ENCODE data around the gene TYMP. TPM values are rescaled to one million over a fixed set of nuclear protein-coding genes. Genes with fewer than 3 reads are reported as not detected.

Gene TYMP
- total and polyA plus RNA-seq, 2 of the 4 experiments (the other 2 are of a cell fraction) = 0.18 to 0.74 TPM

DNA sequence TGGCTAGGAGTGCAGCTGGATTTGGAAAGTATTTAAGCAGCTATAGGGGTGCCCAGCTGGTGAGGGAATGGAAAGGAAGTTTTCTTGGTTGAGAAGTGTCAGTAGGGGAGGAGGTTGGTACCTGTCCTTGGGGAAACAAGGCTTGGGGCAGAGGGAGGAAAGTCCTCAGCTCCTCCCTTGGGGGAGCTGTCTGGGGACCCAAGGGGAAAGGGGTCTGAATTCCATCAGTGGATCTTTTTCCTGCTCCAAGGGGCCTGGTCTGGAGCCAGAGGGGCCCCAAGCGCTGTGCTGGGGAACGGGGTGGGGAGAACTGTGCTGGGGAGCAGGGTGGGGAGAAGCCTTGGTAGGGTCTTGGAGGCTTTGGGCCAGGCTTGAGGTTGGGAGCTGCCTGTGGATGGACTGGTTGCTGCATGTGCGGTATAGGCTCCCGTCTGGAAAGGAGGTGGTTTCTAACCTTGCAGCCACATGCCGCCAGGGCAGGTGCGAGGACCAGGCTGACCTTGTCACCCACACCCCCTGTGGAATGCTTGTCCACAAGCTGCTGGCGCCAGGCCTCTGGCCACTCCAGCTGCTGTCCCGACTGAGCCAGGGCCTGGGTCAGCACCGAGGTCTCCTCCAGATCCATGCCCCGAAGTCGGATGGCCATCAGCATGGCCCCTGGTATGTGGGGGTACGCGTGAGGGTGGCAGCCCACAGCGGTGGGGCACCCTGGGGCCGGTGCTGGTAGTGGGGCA is 963 bp downstream of the TYMP start:
- Histone ChIP-seq H2AFZ (replicated peaks; ENCODE audit: low read length, poor library complexity) (peak overlapping the region; percentile 89), H3K14ac (replicated peaks; ENCODE audit: low read depth, low read length) (no peak overlapping the region), H3K18ac (ENCODE audit: low read depth, low read length) (no peak overlapping the region), H3K27me3 (ENCODE audit: control insufficient read depth, insufficient read depth, low read length) (peaks cover 5% of the 10 kb centered on the region; the same call in 1 of the 2 replicates), H2BK15ac (ENCODE audit: low read depth, low read length) (no peak overlapping the region), H4K91ac (ENCODE audit: insufficient read depth, low read depth, low read length) (no peak overlapping the region), H2BK20ac (ENCODE audit: low read depth, low read length) (no peak overlapping the region), H3K9ac (ENCODE audit: low read depth, low read length) (no peak overlapping the region), H3K4ac (ENCODE audit: low read depth, low read length) (no peak overlapping the region), H3K9me3 (ENCODE audit: control insufficient read depth, insufficient read depth, low read length) (no peaks in the 10 kb centered on the region), H3K4me3 (ENCODE audit: insufficient read depth, low read depth, low read length) (no peak overlapping the region), H2BK120ac (ENCODE audit: low read depth, low read length) (no peak overlapping the region), H2AK5ac (ENCODE audit: low read depth, low read length) (peak overlapping the region; percentile 27; the same call in 1 of the 2 replicates), H2AK9ac (replicated peaks; ENCODE audit: low read depth, low read length, poor library complexity) (peak overlapping the region; percentile 96), H3K79me1 (ENCODE audit: low read depth in 1 of 2, low read length in 2 of 2) (peaks cover 11 to 31% of the 10 kb centered on the region in 2 experiments; a peak in 3 of 4 replicates), H3K4me1 (ENCODE audit: control insufficient read depth, insufficient read depth, low read length) (peaks cover 24% of the 10 kb centered on the region), H4K20me1 (ENCODE audit: insufficient read depth, low read length) (peaks cover 9% of the 10 kb centered on the region), H3K23ac (ENCODE audit: low read depth, low read length) (no peak overlapping the region), H4K8ac (ENCODE audit: low read depth in 2 of 2, low read length in 2 of 2) (no peak overlapping the region; a peak in 1 of 4 replicates), H3K4me2 (ENCODE audit: low read depth, low read length) (no peak overlapping the region), H4K5ac (ENCODE audit: low read depth, low read length) (no peak overlapping the region), H3K36me3 (ENCODE audit: control insufficient read depth, insufficient read depth, low read length) (peaks cover 3% of the 10 kb centered on the region), H2BK5ac (ENCODE audit: low read depth, low read length, poor library complexity, severe bottlenecking) (no peak overlapping the region), H3K27ac (ENCODE audit: insufficient read depth, low read length) (no peak overlapping the region), H3K9me1 (ENCODE audit: insufficient read depth, low read length) (peaks cover 15% of the 10 kb centered on the region), H3K56ac (ENCODE audit: extremely low read depth, insufficient read depth, low read length) (no peak overlapping the region)
- POLR2A ChIA-PET (ENCODE audit: unreplicated experiment) = no interaction called here
- TF ChIP-seq CEBPB (IDR thresholded peaks at IDR 0.05; ENCODE audit: low read depth, low read length) (no peak), RAD21 (IDR thresholded peaks at IDR 0.05; ENCODE audit: low read length) (no peak), SMC3 (IDR thresholded peaks at IDR 0.05; ENCODE audit: low read depth, low read length) (no peak), MXI1 (IDR thresholded peaks at IDR 0.05; ENCODE audit: borderline replicate concordance, low read depth, low read length) (no peak), FOS (IDR thresholded peaks at IDR 0.05; ENCODE audit: low read depth, low read length) (no peak), NFE2L2 (IDR thresholded peaks at IDR 0.05; ENCODE audit: low read depth, low read length) (no peak), RFX5 (IDR thresholded peaks at IDR 0.05; ENCODE audit: low read depth, low read length) (no peak), RCOR1 (IDR thresholded peaks at IDR 0.05; ENCODE audit: insufficient replicate concordance, low read length) (no peak), POLR2A (IDR thresholded peaks at IDR 0.05; ENCODE audit: low read depth, low read length) (no peak), MAFK (IDR thresholded peaks at IDR 0.05; ENCODE audit: low read depth, low read length) (no peak), BHLHE40 (IDR thresholded peaks at IDR 0.05; ENCODE audit: low read depth, low read length) (no peak)
- TF ChIP-seq, protein P1, sequence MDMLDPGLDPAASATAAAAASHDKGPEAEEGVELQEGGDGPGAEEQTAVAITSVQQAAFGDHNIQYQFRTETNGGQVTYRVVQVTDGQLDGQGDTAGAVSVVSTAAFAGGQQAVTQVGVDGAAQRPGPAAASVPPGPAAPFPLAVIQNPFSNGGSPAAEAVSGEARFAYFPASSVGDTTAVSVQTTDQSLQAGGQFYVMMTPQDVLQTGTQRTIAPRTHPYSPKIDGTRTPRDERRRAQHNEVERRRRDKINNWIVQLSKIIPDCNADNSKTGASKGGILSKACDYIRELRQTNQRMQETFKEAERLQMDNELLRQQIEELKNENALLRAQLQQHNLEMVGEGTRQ (IDR thresholded peaks at IDR 0.05; ENCODE audit: low read depth, low read length) = no peak
- TF ChIP-seq, protein P2, sequence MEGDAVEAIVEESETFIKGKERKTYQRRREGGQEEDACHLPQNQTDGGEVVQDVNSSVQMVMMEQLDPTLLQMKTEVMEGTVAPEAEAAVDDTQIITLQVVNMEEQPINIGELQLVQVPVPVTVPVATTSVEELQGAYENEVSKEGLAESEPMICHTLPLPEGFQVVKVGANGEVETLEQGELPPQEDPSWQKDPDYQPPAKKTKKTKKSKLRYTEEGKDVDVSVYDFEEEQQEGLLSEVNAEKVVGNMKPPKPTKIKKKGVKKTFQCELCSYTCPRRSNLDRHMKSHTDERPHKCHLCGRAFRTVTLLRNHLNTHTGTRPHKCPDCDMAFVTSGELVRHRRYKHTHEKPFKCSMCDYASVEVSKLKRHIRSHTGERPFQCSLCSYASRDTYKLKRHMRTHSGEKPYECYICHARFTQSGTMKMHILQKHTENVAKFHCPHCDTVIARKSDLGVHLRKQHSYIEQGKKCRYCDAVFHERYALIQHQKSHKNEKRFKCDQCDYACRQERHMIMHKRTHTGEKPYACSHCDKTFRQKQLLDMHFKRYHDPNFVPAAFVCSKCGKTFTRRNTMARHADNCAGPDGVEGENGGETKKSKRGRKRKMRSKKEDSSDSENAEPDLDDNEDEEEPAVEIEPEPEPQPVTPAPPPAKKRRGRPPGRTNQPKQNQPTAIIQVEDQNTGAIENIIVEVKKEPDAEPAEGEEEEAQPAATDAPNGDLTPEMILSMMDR (conservative IDR thresholded peaks at IDR 0.05; ENCODE audit: low read depth, low read length) = no peak
- in situ Hi-C loops (cut with MboI; ENCODE audit: low sequenced_read_pairs) = loop anchor here (5.0 kb wide), 1 partner anchor 48 kb away; the partner anchor contains the start of gene CPT1B
- dilution Hi-C loops (cut with HindIII; ENCODE audit: low sequenced_read_pairs, unreplicated experiment) = no loop called here
- ATAC-seq (ENCODE audit: low read depth) (no peak), DNase-seq (no peak)
- no TSS peak for BruUV-seq (replicated peaks)
- 77% methylated on average over 3 of the region's 15 CpGs; no CpG with 5 or more reads in 1 of the 2 experiments for WGBS, 2 experiments (ENCODE audit: extremely low coverage in 2 of 2, insufficient read length in 1 of 2)
- CTCF ChIA-PET = no interaction called here
- intact Hi-C loops (cut with micrococcal nuclease) = loop anchor here (5.0 kb wide), 1 partner anchor 53 kb away; the partner anchor contains the start of gene CHKB
